K562 (cell line): ENCODE measurements around the gene SLC39A11. TPM values are rescaled to one million over a fixed set of nuclear protein-coding genes. Genes with fewer than 3 reads are reported as not detected.
A peak's percentile ranks its signal among the peaks of the same experiment; 100 is the strongest.
"Not testable (repeated sequence)": the region's sequence is repeated elsewhere in the genome, so short reads cannot be mapped to it uniquely, and the experiment has no call there.

Experiments used
- ATAC-seq: fragments of 200-7000 bp; cut with Tn5 transposase; 3 replicates; pipeline ENCODE4 v1.9.1; 2020; ENCODE audit warnings: moderate library complexity
- BruUV-seq: library from RNA; stranded (reverse); fragments of 400-500 nt; replicated peaks from 2 replicates; lab custom pipeline; 2021; lab: Mats Ljungman, UMichigan
- CTCF ChIA-PET: fragments of 300-600 bp; formaldehyde crosslinking; extraction: SDS; loops from one replicate; lab custom pipeline; 2021; ENCODE audit warnings: low intra/inter-chr PET ratio; lab: Yijun Ruan, JAX
- POLR2A ChIA-PET: fragments of 300-600, 350-650 bp; sonication (Branson Sonifier 250); formaldehyde crosslinking; extraction: SDS; loops from one replicate; lab custom pipeline; 2021; ENCODE audit warnings: antibody characterized with exemption, inconsistent platforms; lab: Yijun Ruan, JAX
- DNase-seq, 4 experiments: peaks; one replicate each; pipeline versions ENCODE4 v3.0.0 to v3.0.0-alpha.2; 2011 to 2018; ENCODE audit warnings: low spot score in 3 of 4, mixed read lengths in 3 of 4; ENCODE audit errors: extremely low read depth in 1 of 4
- FAIRE-seq: peaks from 2 replicates; lab custom pipeline; 2011; peaks lifted over from hg19 to GRCh38; lab: Jason Lieb, UNC
- H2AFZ ChIP-seq: 2 replicates; pipeline ENCODE4 v1.6.0; 2011; ENCODE audit warnings: low read depth, low read length, control low read depth, inconsistent platforms
- H3K27ac ChIP-seq: fragments of 200-600 bp; 3 replicates; pipeline ENCODE4 v1.8.0; 2011; ENCODE audit warnings: low read depth, mild to moderate bottlenecking, control low read depth, inconsistent platforms, low read length, moderate library complexity, mixed read lengths; ENCODE audit errors: extremely low read depth
- H3K27me3 ChIP-seq, 2 experiments: fragments of 300-600 bp in 1 of 2; 2 replicates in 1 of 2; 3 replicates in 1 of 2; pipeline versions ENCODE4 v1.6.0 to v1.8.0; 2011; ENCODE audit warnings: inconsistent platforms in 2 of 2, low read length in 2 of 2, mild to moderate bottlenecking in 1 of 2, mixed read lengths in 1 of 2, moderate library complexity in 1 of 2; ENCODE audit not compliant: control insufficient read depth in 2 of 2, insufficient read depth in 2 of 2
- H3K36me3 ChIP-seq: fragments of 300-600 bp; 3 replicates; pipeline ENCODE4 v1.8.0; 2011; ENCODE audit warnings: mild to moderate bottlenecking, low read length, inconsistent platforms; ENCODE audit not compliant: control insufficient read depth, insufficient read depth
- H3K4me1 ChIP-seq, 2 experiments: fragments of 200-600 bp in 1 of 2; replicated peaks in 1 of 2; 2 replicates in 1 of 2; 3 replicates in 1 of 2; pipeline versions ENCODE4 v1.5.1 to v1.8.0; 2011; ENCODE audit warnings: inconsistent platforms in 2 of 2, low read length in 2 of 2, mild to moderate bottlenecking in 1 of 2, mixed read lengths in 1 of 2, moderate library complexity in 1 of 2; ENCODE audit not compliant: control insufficient read depth in 2 of 2, insufficient read depth in 2 of 2
- H3K4me2 ChIP-seq: 2 replicates; pipeline ENCODE4 v1.6.1; 2011; ENCODE audit warnings: low read length, control low read depth, inconsistent platforms, mixed read lengths; ENCODE audit not compliant: insufficient read depth
- H3K4me3 ChIP-seq: fragments of 200-600 bp; sonication (generic), shearing (Covaris generic); 2 replicates; pipeline ENCODE4 v1.5.1; 2016; ENCODE audit warnings: control low read depth, inconsistent platforms
- H3K79me2 ChIP-seq: fragments of 200-600 bp; 3 replicates; pipeline ENCODE4 v1.8.0; 2011; ENCODE audit warnings: low read length, inconsistent platforms; ENCODE audit not compliant: control insufficient read depth, insufficient read depth
- H3K9ac ChIP-seq, 2 experiments: 2 replicates each; pipeline versions ENCODE4 v1.6.0 to v1.6.1; 2011; ENCODE audit warnings: low read depth in 2 of 2, low read length in 2 of 2, control low read depth in 1 of 2, inconsistent platforms in 1 of 2, mild to moderate bottlenecking in 1 of 2, mixed read lengths in 1 of 2; ENCODE audit not compliant: insufficient read depth in 1 of 2
- H3K9me1 ChIP-seq: one replicate; pipeline ENCODE4 v1.6.0; 2011; ENCODE audit warnings: inconsistent platforms, mild to moderate bottlenecking, low read length, moderate library complexity; ENCODE audit not compliant: control insufficient read depth, insufficient read depth
- H3K9me3 ChIP-seq: replicated peaks from 2 replicates; pipeline ENCODE4 v1.5.1; 2011; ENCODE audit warnings: low read depth, low read length, inconsistent platforms; ENCODE audit not compliant: control insufficient read depth, insufficient read depth
- H4K20me1 ChIP-seq: replicated peaks from 2 replicates; pipeline ENCODE4 v1.6.1; 2011; ENCODE audit warnings: low read length, inconsistent platforms, mixed read lengths; ENCODE audit not compliant: control insufficient read depth, insufficient read depth
- BHLHE40 ChIP-seq: IDR thresholded peaks from 2 replicates; pipeline ENCODE4 v1.6.1; 2011; ENCODE audit warnings: low read length, improper control_type of control experiment
- CBFA2T2 ChIP-seq: fragments of 450-650 bp; conservative IDR thresholded peaks from 2 replicates; pipeline ENCODE4 v1.6.1; 2017; ENCODE audit warnings: mild to moderate bottlenecking
- FUS ChIP-seq: fragments of 200-400 bp; formaldehyde crosslinking; optimal IDR thresholded peaks from 2 replicates; pipeline ENCODE3; 2017; ENCODE audit warnings: low read depth, low read length
- GTF2A2 ChIP-seq: IDR thresholded peaks from 2 replicates; pipeline ENCODE4 v1.6.1; 2016; ENCODE audit warnings: mild to moderate bottlenecking, missing genetic modification characterization, missing compliant biosample characterization
- MECOM ChIP-seq: fragments of 250-450 bp; sonication (Bioruptor Pico); IDR thresholded peaks from 2 replicates; pipeline ENCODE4 v1.8.0; 2022; ENCODE audit warnings: inconsistent platforms
- MEIS2 ChIP-seq: fragments of 450-650 bp; IDR thresholded peaks from 2 replicates; pipeline ENCODE4 v1.6.1; 2014; ENCODE audit warnings: mild to moderate bottlenecking; ENCODE audit not compliant: partially characterized antibody
- RBBP5 ChIP-seq: fragments of 200-600 bp; sonication (generic); IDR thresholded peaks from 2 replicates; pipeline ENCODE4 v1.6.1; 2012; ENCODE audit warnings: borderline replicate concordance, mild to moderate bottlenecking, low read length, control low read depth, inconsistent platforms; ENCODE audit not compliant: insufficient read depth, poor library complexity, severe bottlenecking
- SMAD4 ChIP-seq: fragments of 250-450 bp; sonication (Bioruptor Pico); conservative IDR thresholded peaks from 2 replicates; pipeline ENCODE4 v1.8.0; 2021; ENCODE audit warnings: inconsistent platforms, mild to moderate bottlenecking, moderate library complexity
- SMARCA4 ChIP-seq: fragments of 450-650 bp; IDR thresholded peaks from 2 replicates; pipeline ENCODE4 v1.6.1; 2016
- ZNF121 ChIP-seq: sonication (generic); formaldehyde crosslinking; conservative IDR thresholded peaks from 2 replicates; pipeline ENCODE4 v1.8.0; 2022; ENCODE audit warnings: missing genetic modification reagents
- WGBS: fragments of 100-300 bp; shearing (Covaris generic); methylation state at CpG from one replicate; pipeline ENCODE4 v1.1.6; 2016; ENCODE audit warnings: low coverage, mixed read lengths; ENCODE audit not compliant: insufficient coverage; ENCODE audit errors: missing lambda C conversion rate; 5-methylcytosine and 5-hydroxymethylcytosine counted together
- in situ Hi-C: fragments of 300-500 bp; cut with MboI; formaldehyde crosslinking; loops from 4 replicates; pipeline ENCODE4 v1.15.0; 2018; ENCODE audit warnings: inconsistent platforms, mixed read lengths
- intact Hi-C: fragments of 100-400 bp; cut with micrococcal nuclease; formaldehyde crosslinking; loops from 2 replicates; pipeline ENCODE4 v1.14.2; 2022
- polyA plus RNA-seq, 8 experiments: library from polyadenylated mRNA; depleted of rRNA in 4 of 8; stranded (reverse) in 5 of 8; unstranded in 3 of 8; fragments of >200 nt; fragmentation: Nextera tagmentation in 2 of 8; fragmentation: Illumina TruSeq in 1 of 8; extraction: Ambion mirVana in 2 of 8; extraction: Trizol in 1 of 8; gene quantifications; 2 replicates each; pipeline versions ENCODE4 v1.2.1 to v1.2.3, GENCODE V29; 2011 to 2014; ENCODE audit warnings: inconsistent platforms in 1 of 8, missing spikeins in 1 of 8
- total RNA-seq, 7 experiments: library from RNA; depleted of rRNA in 6 of 7; stranded (reverse); fragments of >200 nt in 6 of 7; fragmentation: Illumina TruSeq in 2 of 7; extraction: Trizol in 2 of 7; gene quantifications; 2 replicates each; pipeline versions ENCODE4 v1.2.1 to v1.2.3, GENCODE V29; 2011 to 2021; ENCODE audit warnings: low replicate concordance in 1 of 7
- TF ChIP-seq, protein P1 (sequence below), 2 experiments: IDR thresholded peaks in 1 of 2; conservative IDR thresholded peaks in 1 of 2; 2 replicates each; pipeline ENCODE4 v1.6.1; 2016; ENCODE audit warnings: low read depth in 2 of 2, mild to moderate bottlenecking in 1 of 2, missing compliant biosample characterization in 1 of 2, missing genetic modification characterization in 1 of 2, moderate library complexity in 1 of 2

The SLC39A11 gene
- total and polyA plus RNA-seq, 9 of the 15 experiments (the other 6 are each of a cell fraction or from before 2014, with no cell fraction given): 10.5 to 26.4 (median 13.4) TPM

DNA sequence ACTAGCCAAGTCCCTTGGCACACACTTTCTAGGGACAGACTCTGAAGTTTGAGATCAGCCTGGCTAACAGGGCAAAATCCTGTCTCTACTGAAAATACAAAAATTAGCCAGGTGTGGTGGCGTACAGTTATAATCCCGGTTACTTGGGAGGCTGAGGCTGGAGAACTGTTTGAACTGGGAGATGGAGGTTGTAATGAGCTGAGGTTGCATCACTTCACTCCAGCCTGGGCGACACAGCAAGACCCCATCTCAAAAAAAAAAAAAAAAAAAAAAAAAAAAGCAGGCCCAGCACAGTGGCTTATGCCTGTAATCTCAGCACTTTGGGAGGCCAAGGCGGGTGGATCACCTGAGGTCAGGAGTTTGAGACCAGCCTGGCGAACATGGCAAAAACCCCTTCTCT is 310.1 kb downstream of the SLC39A11 start:
- ATAC-seq, H3K27ac ChIP-seq, H3K4me3 ChIP-seq, BruUV-seq, H2AFZ ChIP-seq, H3K9ac ChIP-seq, DNase-seq, H3K79me2 ChIP-seq, H3K4me2 ChIP-seq, FAIRE-seq, H3K4me1 ChIP-seq, H4K20me1 ChIP-seq, in situ Hi-C loops, H3K36me3 ChIP-seq, H3K9me3 ChIP-seq, CTCF ChIA-PET, H3K27me3 ChIP-seq, POLR2A ChIA-PET, intact Hi-C loops, H3K9me1 ChIP-seq: not testable (repeated sequence)
- peak; percentile 47 for TF ChIP-seq ZNF121 (CRISPR knock-in tag)
- WGBS: 85% methylated on average over 5 of the region's 5 CpGs

DNA sequence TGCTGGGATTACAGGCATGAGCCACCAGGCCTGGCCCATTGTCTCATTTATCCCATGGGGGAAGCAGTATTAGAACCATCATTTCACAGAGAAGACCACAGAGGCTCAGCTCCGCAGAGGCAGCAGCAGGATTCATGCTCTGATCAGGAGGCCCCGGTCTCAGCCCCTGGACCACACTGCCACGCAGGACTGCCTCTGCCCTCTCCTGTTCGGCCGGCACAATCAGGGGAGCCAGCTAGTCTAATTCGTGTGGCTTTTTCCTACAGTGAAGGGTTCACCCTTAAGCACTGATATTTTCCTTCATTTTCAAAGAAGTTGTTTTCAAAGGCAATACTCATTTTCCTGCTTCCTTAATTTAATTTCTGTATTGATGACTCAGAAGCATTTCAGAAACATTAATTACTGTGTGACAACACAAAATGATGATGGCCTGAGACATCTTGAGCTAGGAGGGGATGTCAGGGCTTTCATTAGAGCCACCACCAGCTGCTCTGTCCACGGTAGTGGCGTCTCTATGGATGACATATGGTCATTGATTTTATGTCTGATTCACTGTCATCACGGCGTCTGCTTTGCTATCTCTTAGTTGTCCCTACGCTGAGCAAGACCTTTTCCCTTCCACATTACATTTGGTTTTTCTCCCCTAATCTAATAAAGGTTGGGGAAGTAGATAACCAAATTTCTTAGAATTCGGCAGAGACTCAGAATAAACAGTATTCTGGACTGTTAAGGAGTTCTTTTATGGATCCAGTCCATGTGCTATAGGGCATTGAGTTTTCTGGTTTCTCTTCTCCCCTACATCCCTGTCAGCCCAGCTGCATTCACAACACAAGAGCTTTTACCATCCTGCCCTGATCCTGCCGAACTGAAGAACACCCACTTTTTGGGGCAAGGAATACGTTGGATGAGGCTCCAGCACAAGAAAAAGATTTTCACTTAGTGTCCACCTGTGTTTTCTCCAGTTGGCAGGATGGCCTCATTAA is 314.0 kb downstream of the SLC39A11 start:
- DNase-seq (peak in 2 of 4 experiments; percentile 15 to 30), FAIRE-seq (peak; percentile 75), ATAC-seq (peak; percentile 72)
- Histone ChIP-seq H3K27ac (no peak overlapping the region), H3K79me2 (no peaks in the 10 kb centered on the region), H3K27me3 (no peaks in the 10 kb centered on the region), H3K9ac (no peak overlapping the region; a peak in 1 of 4 replicates), H2AFZ (no peak overlapping the region), H3K9me1 (no peaks in the 10 kb centered on the region), H4K20me1 (no peaks in the 10 kb centered on the region), H3K4me1 (peaks cover 4 to 5% of the 10 kb centered on the region in 2 experiments; a peak in 4 of 5 replicates), H3K9me3 (no peaks in the 10 kb centered on the region), H3K4me3 (no peak overlapping the region), H3K4me2 (peak overlapping the region; percentile 46; the same call in 1 of the 2 replicates), H3K36me3 (no peaks in the 10 kb centered on the region)
- POLR2A ChIA-PET: interaction anchor here (1.2 kb wide), 1 partner anchor 16 kb away, joined by 3 read pairs; no protein-coding TSS in a partner anchor
- in situ Hi-C loops: no loop called here
- BruUV-seq: no TSS peak
- 33% methylated on average over 14 of the region's 14 CpGs for WGBS
- intact Hi-C loops: no loop called here
- CTCF ChIA-PET: no interaction called here
- TF ChIP-seq SMARCA4 (peak; percentile 18; the same call in 1 of the 2 replicates), FUS (no peak), RBBP5 (peak; percentile 29), GTF2A2 (tag) (no peak), CBFA2T2 (peak; percentile 26; the same call in 1 of the 2 replicates), MECOM (CRISPR knock-in tag) (peak; percentile 60; the same call in 1 of the 2 replicates), MEIS2 (peak; percentile 81), SMAD4 (CRISPR knock-in tag) (0 out of 2 replicates have a peak, but pooled peaks have one; percentile 37), BHLHE40 (no peak)
- TF ChIP-seq, protein P1, sequence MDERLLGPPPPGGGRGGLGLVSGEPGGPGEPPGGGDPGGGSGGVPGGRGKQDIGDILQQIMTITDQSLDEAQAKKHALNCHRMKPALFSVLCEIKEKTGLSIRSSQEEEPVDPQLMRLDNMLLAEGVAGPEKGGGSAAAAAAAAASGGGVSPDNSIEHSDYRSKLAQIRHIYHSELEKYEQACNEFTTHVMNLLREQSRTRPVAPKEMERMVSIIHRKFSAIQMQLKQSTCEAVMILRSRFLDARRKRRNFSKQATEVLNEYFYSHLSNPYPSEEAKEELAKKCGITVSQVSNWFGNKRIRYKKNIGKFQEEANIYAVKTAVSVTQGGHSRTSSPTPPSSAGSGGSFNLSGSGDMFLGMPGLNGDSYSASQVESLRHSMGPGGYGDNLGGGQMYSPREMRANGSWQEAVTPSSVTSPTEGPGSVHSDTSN (CRISPR knock-in tag; IDR thresholded peaks at IDR 0.05; ENCODE audit: low read depth): no peak
- TF ChIP-seq, protein P1 (tag; conservative IDR thresholded peaks at IDR 0.05; ENCODE audit: low read depth): peak; percentile 76
